Measurements from ENCODE around the gene MACROD1.

GRCh38 chr11:63970902-63971301 lies 195.0 kb downstream of the MACROD1 start:
- TF ChIP-seq POLR2A (IDR thresholded peaks at IDR 0.05), result no peak
- no peak for TF ChIP-seq CTCF (IDR thresholded peaks at IDR 0.05)

Data from Peyer's patch (tissue), 4 donors.